ENCODE measurements around the gene PCNX1.

- TF ChIP-seq CTCF (conservative IDR thresholded peaks at IDR 0.05; ENCODE audit: low read depth, low read length) = no peak
- TF ChIP-seq EZH2 (IDR thresholded peaks at IDR 0.05; ENCODE audit: low read length, unreplicated experiment) = no peak
- TF ChIP-seq EZH2phosphoT487 (IDR thresholded peaks at IDR 0.05; ENCODE audit: borderline replicate concordance, low read length) = no peak
Observed at GRCh38 chr14:71113376-71113775, 206.1 kb downstream of the PCNX1 start.
